GM18858 (cell line): ENCODE measurements around the gene FYN.

Source experiments
- ATAC-seq: cut with Tn5 transposase; IDR thresholded peaks from one replicate; pipeline ENCODE4 v1.9.1; 2021; ENCODE audit not compliant: unreplicated experiment

Gene FYN

GRCh38 chr6:111667931-111668330 is 205.3 kb downstream of the FYN start:
- no peak for ATAC-seq

- ATAC-seq: no peak
These were observed 206.4 kb downstream of the FYN start for GRCh38 chr6:111666847-111667246.

GRCh38 chr6:111664565-111665030 is 208.7 kb downstream of the FYN start:
- no peak for ATAC-seq

GRCh38 chr6:111663692-111664564 is 209.3 kb downstream of the FYN start:
- ATAC-seq: no peak

DNA sequence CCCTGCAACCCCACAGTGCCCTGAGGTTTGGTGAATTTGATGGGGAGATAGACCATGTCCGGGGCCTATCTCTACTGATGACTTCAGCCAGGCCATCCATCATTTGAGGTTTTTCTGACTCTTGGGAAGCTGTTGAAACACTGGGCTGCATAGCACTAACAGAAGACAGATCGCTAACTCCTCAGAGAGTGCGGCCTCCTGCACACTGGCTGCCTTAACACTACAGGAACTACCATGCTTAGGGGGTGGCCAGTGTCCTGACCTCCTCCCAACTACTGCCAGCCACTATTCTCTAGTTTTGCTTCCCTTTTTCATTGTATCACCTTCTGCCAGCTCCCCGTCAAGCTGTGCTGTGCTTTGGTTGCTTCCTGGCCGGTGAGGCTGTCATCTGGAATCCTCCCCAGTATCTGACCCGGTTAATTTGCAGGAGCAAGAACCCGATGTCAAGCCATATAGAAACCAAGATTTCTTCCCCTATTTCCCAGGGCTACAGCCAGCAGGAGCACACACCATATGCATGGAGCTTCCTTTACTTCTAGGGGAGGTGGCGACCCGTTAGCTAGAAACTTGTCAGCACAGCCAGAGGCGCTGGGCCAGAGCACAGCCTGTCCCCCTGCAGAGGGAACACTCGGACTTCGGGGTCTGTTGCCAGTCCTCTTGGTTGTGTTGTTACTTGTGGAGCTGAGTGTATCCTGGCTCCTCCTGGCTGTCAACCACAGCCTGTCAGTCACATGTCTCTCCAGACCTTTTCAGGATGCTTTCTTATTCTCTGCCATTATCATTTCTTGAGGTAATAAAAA is 210.3 kb downstream of the FYN start:
- ATAC-seq: no peak

DNA sequence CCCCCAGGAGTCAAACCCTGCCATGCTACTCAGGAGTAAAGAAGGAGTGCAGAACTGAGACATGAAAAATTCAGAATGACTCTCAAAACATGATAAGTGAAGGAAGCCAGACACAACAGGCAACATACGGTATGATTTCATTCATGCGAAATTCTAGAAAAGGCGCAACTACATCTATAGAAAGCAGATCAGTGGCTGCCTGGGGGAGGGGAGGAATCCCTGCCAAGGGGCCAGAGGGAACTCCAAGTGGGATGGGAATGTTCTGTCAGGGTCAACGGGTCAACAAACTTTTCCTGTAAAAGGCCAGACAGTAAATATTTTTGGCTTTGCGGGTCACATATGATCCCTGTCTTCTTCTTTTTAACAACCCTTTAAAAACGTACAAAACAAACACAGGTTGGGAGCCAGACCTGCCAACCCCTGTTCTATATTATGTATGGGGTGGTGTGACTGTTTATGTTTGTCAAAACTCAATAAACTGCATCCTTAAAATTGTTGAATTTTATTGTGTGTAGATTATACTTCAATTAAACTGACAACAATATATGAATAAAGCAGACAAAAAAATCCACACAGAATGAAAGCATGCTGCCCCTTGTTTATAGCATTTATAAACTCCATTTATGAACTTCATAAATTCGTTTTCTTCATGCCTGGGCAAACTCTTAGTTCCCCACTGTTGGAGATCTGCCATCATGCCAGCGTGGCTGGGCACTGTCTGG is 211.0 kb downstream of the FYN start:
- no peak for ATAC-seq

DNA sequence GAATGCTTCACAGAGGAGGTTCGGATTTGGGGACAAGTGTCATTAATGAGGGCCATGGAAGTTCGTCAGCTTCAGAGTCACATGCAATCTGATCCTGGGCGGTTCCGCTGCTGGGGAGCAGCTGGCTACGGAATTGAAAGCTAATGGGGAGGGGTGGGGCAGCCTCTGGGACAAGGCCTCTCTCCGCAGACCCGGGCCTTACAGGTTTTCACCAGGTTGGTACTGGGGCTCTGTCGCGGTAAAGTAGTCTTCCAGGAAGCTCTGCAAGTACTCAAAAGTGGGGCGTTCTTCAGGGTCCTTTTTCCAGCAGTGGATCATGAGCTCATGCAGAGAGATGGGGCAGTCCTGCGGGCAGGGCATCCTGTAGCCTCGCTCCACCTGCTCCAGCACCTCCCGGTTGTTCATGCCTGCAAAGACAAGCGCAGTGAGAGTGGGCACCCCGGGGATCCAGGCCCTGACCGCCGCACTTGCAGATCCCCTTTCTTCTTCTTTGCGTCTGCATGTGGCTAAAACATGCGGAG is 211.7 kb downstream of the FYN start:
- ATAC-seq: no peak

- no peak for ATAC-seq
These were observed 212.7 kb downstream of the FYN start for GRCh38 chr6:111660531-111660930.

- no peak for ATAC-seq
These were observed 214.6 kb downstream of the FYN start for GRCh38 chr6:111658462-111659154.

- no peak for ATAC-seq
These were observed 216.1 kb downstream of the FYN start for GRCh38 chr6:111657146-111657545.

GRCh38 chr6:111653979-111654378 is 219.3 kb downstream of the FYN start:
- no peak for ATAC-seq

DNA sequence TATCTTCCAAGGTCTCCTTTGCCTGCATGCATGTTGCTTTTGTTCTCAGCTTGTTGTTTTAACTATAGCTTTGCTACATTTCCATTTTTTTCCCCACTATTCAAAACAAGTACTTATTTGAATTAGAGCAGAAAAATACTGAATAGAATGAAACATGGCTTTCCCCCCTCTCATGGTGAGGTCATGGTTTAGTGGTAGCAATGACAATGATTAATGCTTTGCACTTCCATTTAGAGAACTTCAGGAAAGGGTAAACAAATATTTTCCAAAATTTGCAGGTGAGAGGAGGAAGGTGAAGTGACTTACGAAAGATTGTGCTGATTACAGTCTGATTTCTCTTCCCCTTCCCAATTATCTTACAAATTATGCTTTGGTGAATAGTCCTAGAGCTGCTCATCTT is 219.8 kb downstream of the FYN start:
- ATAC-seq: no peak

GRCh38 chr6:111652156-111652555 is 221.1 kb downstream of the FYN start:
- no peak for ATAC-seq

DNA sequence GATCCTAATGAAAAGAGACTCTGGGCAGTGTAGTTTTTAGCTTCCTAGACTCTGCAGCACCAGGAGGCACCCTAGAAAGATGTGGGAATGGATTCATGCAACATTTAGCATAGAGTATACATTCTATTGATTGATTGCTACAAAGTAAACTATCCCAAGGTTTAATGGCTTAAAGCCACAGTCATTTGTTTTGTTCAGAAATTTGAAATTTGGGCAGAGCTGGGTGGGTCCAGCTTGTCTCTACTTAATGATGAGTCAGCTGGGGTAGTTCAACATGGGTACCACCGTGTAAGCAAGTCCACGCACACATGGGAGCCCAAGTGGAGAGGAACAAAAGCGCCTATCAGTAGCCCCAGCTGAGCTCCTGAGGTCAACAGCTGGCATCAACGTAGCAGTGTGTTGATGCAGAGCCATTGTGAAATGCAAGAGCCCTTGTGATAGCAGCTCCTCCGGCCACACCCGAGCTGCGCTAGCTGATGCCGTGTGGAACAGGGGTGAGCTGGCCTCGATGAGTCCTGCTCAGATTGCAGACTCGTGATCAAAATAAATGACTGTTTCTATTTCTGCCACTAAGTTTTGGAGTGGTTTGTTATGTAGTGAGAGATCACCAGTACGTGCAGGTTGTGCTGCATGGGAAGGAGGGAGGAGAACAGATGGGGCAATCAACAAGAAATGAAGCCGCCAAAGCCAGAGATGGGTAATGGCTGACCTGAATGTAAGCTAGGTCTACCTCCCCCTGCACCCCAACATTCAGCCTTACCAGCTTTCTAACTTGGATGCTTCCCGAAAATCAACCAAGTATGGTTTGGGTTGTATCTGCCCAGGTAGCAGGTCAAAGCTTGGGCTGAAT is 221.8 kb downstream of the FYN start:
- ATAC-seq: no peak

DNA sequence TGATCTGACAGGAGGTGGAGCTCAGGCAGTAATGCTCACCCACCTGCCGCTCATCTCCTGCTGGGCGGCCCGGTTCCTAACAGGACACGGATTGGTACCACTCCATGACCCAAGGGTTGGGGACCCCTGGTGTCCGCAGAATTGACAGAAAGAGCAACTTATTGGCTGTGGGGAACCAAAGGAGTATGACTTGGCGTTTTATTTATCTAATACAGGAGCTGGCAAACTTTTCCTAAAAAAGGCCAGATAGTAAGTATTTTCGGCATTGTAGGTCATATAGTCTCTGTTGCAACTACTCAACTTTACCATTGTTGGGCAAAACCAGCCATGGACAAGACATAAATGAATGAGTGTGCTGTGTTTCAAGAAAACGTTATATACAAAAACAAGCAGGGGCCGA is 223.2 kb downstream of the FYN start:
- ATAC-seq: no peak

DNA sequence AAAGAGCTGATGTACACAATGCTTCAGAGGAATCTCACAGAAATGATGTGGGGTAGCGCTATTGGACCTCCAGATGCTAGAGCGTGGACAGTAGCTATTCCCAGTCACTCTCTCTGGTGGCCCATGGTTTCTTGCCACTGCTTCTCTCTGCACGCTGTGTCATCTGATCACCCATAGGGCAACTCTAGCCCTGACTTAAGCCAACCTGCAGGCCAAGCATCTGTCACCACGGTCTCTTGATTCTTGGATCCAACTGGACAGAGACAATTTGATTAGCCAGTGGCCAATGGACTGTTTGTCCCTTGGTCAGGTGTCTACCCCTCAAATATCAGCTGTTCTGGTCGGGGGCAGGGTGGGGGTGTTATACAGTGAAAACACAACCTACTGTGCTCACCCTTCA is 225.2 kb downstream of the FYN start:
- ATAC-seq: no peak

DNA sequence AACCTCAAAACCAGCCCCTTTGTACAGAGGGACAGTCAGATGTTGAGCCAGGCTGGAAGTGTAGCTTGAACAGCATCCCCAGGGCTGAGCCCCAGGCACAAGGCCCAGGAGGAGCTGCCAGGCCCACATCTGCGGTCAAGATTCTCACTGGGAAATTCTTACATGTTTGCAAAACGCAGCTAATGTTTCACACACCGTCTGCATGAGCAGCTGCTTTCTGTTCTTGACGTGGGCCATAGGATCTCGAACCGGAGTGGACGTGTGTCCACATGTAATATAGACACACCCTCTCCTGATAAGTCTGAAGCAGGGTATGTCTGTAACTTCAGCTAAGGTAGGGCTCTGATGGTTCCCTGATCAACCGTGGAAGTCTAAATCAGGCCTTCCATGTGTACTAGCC is 226.3 kb downstream of the FYN start:
- ATAC-seq: no peak

DNA sequence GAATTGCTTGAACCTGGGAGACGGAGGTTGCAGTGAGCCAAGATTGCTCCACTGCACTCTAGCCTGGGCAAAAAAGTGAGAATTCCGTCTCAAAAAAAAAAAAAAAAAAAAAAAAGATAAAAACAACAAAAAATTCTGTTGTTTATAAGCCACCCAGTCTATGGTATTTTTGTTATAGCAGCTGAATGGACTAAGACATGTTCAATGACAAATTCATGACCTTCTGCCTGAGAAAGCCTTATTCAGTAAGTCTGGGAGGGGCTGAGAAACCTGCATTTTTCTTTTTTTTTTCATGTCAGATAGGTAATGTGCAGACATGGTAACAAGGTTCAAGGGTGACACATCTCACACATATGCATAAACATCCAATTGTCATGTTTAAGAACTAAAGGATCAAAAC is 227.2 kb downstream of the FYN start:
- ATAC-seq: no peak

GRCh38 chr6:111644893-111645430 is 228.3 kb downstream of the FYN start:
- ATAC-seq: no peak
